Coronary artery (tissue), 2 donors: ENCODE data around the gene NR2F1-AS1.

Experiments
- DNase-seq: peaks from one replicate; pipeline ENCODE4 v3.0.0-alpha.2; 2017; ENCODE audit warnings: low spot score
- H3K27ac ChIP-seq, 2 donors: fragments of 200-600 bp; sonication (generic); one replicate each; pipeline ENCODE4 v1.5.1; 2016 to 2019
- H3K4me3 ChIP-seq: fragments of 200-600 bp; sonication (generic); 2 replicates; pipeline ENCODE4 v1.5.1; 2016; ENCODE audit warnings: mild to moderate bottlenecking, moderate library complexity
- TF ChIP-seq, protein P1 (sequence below): fragments of 200-600 bp; sonication (generic); IDR thresholded peaks from one replicate; pipeline ENCODE4 v1.5.1; 2019; ENCODE audit warnings: antibody characterized with exemption

Gene NR2F1-AS1

DNA sequence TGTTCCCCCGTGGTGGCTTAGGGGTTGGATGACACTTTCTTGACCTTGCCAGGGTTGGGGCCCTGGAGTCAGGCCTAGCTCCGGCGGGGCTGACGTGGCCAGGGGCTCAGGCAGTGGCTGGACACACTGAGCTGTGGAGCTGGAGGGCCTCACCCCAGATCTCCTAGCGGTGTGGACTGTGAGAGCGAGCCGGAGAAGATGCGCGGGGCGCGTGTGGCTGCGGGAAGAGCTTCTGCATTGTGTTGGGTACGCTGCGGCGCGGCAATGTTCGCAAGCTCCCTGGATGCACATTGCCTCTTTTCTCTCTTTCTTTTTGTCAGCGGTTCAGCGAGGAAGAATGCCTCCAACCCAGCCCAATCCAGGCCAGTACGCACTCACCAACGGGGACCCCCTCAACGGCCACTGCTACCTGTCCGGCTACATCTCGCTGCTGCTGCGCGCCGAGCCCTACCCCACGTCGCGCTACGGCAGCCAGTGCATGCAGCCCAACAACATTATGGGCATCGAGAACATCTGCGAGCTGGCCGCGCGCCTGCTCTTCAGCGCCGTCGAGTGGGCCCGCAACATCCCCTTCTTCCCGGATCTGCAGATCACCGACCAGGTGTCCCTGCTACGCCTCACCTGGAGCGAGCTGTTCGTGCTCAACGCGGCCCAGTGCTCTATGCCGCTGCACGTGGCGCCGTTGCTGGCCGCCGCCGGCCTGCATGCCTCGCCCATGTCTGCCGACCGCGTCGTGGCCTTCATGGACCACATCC is 6.8 kb upstream of the NR2F1-AS1 start:
- DNase-seq = no peak
- TF ChIP-seq, protein P1, sequence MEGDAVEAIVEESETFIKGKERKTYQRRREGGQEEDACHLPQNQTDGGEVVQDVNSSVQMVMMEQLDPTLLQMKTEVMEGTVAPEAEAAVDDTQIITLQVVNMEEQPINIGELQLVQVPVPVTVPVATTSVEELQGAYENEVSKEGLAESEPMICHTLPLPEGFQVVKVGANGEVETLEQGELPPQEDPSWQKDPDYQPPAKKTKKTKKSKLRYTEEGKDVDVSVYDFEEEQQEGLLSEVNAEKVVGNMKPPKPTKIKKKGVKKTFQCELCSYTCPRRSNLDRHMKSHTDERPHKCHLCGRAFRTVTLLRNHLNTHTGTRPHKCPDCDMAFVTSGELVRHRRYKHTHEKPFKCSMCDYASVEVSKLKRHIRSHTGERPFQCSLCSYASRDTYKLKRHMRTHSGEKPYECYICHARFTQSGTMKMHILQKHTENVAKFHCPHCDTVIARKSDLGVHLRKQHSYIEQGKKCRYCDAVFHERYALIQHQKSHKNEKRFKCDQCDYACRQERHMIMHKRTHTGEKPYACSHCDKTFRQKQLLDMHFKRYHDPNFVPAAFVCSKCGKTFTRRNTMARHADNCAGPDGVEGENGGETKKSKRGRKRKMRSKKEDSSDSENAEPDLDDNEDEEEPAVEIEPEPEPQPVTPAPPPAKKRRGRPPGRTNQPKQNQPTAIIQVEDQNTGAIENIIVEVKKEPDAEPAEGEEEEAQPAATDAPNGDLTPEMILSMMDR = no peak
- H3K27ac ChIP-seq = no peak overlapping the region
- peak overlapping the region; percentile 38 for H3K4me3 ChIP-seq

DNA sequence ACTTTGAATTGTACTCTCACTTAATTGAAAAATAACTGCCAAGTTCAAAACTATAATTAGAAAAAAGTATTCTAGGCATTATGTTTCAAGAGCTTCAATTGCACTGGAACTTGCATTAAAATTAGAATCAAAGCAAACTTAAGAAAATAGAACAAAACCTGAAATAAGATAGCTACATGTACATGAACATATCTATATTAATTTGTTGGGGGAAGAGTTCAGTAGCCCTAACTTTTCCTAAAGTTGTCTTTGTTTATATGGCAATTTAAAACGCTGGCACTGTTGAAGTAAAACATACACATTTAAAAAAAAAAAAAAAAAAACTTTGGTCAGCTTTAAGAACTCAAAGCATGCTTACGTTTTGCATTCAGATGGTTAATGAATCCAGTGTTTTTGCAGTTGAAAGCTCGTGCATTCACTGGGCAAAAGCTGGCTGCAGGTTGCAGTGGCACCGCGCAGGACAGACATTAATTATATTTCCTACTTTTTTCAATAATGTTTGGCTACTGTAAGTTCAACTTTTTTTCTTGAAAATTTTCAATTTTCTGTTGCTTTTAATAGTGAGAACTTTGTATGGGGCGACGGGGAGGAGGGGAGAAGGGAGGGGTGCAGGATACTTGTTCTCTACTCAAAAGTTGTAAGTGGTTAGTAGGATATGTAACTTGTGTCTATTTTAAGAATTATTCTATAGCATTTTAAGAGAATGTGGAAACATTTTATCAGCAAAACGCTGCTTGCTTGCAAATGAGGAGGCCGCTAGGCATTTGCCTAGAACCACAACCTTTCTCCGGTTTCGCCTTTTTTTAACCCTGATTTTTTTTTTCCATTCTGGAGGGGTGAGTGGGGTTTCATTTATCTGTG is 5.9 kb upstream of the NR2F1-AS1 start:
- TF ChIP-seq, protein P1 = no peak
- Histone ChIP-seq H3K4me3 (peak overlapping the region; percentile 38), H3K27ac (no peak overlapping the region)
- no peak for DNase-seq

DNA sequence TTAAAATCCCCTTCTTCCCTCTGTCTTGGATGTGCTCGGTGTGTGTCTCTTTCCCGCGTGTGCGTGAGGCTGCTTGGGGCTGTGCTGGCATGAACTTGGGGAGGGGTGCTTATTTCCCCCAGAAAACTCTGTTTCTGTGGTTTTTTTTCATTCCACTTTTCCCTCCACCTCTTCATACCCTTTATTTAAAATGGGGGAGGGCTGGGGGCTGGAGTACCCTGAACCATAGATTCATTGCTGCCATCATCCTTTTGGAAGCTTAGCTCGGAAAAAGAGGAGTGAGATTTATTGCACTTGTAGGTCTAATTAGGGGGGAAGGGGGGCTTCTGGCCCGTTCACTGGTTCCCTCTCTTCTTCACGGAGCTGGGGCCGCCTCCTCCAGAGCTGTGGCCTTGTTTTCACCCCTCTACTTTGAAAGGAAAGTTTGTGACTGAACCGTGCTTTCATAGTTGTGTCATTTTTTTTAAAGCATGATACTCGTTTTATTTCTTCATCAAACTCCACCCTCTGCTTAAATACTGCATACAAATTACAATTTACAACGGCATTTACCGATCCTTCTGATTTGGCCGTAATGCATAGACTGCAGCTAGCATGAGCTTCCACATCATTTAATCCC is 4.9 kb upstream of the NR2F1-AS1 start:
- no peak for DNase-seq
- Histone ChIP-seq H3K27ac (no peak overlapping the region), H3K4me3 (peak overlapping the region; percentile 68)
- TF ChIP-seq, protein P1 = no peak

DNA sequence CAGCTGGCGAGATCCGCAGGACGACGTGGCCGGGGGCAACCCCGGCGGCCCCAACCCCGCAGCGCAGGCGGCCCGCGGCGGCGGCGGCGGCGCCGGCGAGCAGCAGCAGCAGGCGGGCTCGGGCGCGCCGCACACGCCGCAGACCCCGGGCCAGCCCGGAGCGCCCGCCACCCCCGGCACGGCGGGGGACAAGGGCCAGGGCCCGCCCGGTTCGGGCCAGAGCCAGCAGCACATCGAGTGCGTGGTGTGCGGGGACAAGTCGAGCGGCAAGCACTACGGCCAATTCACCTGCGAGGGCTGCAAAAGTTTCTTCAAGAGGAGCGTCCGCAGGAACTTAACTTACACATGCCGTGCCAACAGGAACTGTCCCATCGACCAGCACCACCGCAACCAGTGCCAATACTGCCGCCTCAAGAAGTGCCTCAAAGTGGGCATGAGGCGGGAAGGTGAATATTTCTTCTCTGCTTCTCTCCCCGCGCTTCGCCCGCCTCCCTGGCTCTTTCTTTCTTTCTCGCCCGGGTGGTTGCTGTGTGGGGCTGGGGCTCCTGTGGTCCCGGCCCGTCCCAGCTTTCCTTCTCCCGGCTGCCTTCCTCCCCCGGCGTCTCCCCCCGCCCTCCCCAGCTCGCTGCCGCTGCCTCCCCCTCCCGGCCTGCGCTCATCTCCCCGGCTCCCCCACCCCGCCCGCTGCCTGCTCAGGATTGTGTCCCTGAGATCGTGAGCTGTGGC is 4.2 kb upstream of the NR2F1-AS1 start:
- H3K4me3 ChIP-seq = peak overlapping the region; percentile 68
- no peak for DNase-seq
- H3K27ac ChIP-seq = peak overlapping the region in 1 of 2 donors; percentile 48
- TF ChIP-seq, protein P1 = no peak

DNA sequence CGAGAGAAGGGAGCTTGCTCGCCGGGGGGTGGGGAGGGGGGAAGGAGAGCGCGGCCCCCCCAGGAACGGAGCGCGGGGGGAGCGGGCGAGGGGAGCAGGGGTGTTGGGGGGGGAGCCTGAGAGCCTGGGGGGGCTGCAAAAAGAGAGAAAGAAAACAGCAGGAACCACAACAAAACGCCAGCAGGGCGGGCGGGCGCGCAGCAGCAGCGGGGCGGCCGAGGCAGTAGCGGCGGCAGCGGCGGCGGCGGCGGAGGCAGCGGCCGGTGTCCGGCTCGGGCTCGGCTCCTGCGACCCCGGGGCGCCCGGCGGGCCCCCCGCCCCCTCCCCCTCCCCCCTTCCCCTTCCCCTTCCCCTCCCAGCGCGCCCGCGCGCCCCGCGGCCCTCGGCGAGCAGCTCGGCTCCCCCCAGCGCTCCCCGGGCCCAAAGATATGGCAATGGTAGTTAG is 3.6 kb upstream of the NR2F1-AS1 start:
- H3K27ac ChIP-seq = peak overlapping the region in 1 of 2 donors; percentile 48
- no peak for DNase-seq
- TF ChIP-seq, protein P1 = no peak
- H3K4me3 ChIP-seq = peak overlapping the region; percentile 68

- peak overlapping the region in 1 of 2 donors; percentile 48 for H3K27ac ChIP-seq
- peak overlapping the region; percentile 68 for H3K4me3 ChIP-seq
- TF ChIP-seq, protein P1 = no peak
- no peak for DNase-seq
Observed at GRCh38 chr5:93583768-93584595, 3.0 kb upstream of the NR2F1-AS1 start.
